Measurements from ENCODE around the gene POC1B.

GRCh38 chr12:89544022-89544421, 18.2 kb upstream of the POC1B start:
- TF ChIP-seq EZH2phosphoT487 (IDR thresholded peaks at IDR 0.05; ENCODE audit: borderline replicate concordance, low read length) (no peak), CTCF (conservative IDR thresholded peaks at IDR 0.05; ENCODE audit: low read depth, low read length) (no peak), EZH2 (IDR thresholded peaks at IDR 0.05; ENCODE audit: low read length, unreplicated experiment) (no peak)

Measured in PC-3 (cell line).